Stimulated activated CD8-positive, alpha-beta memory T cell treated with anti-CD3 and anti-CD28 coated beads, Interleukin-12 subunit alpha, Interleukin-12 subunit beta, amount 100 ng/mL, for 4 hours (primary cell): ENCODE measurements around the gene HSD17B3.
"Not testable (repeated sequence)": the region's sequence is repeated elsewhere in the genome, so short reads cannot be mapped to it uniquely, and the experiment has no call there.

Experiments
- DNase-seq: peaks from one replicate; pipeline ENCODE4 v3.0.0-alpha.2; 2020; ENCODE audit warnings: low read depth

HSD17B3 gene

GRCh38 chr9:96306958-96307357 is 5.0 kb upstream of the HSD17B3 start:
- not testable (repeated sequence) for DNase-seq

- DNase-seq = no peak
Measured at GRCh38 chr9:96305171-96305570, 3.2 kb upstream of the HSD17B3 start.

GRCh38 chr9:96304230-96304629 is 2.3 kb upstream of the HSD17B3 start:
- no peak for DNase-seq

GRCh38 chr9:96299823-96300222 is 2.2 kb downstream of the HSD17B3 start:
- no peak for DNase-seq

GRCh38 chr9:96294159-96294545 is 7.8 kb downstream of the HSD17B3 start:
- DNase-seq = no peak

- DNase-seq = no peak
Measured at GRCh38 chr9:96293498-96294158, 8.3 kb downstream of the HSD17B3 start.

GRCh38 chr9:96289392-96289791 is 12.6 kb downstream of the HSD17B3 start:
- DNase-seq = no peak

- no peak for DNase-seq
Measured at GRCh38 chr9:96281641-96282040, 20.3 kb downstream of the HSD17B3 start.

GRCh38 chr9:96279932-96280331 is 22.0 kb downstream of the HSD17B3 start:
- no peak for DNase-seq

GRCh38 chr9:96274939-96275338 is 27.0 kb downstream of the HSD17B3 start:
- DNase-seq = no peak

- DNase-seq = no peak
Measured at GRCh38 chr9:96270236-96270744, 31.7 kb downstream of the HSD17B3 start.

GRCh38 chr9:96258967-96259366 is 43.0 kb downstream of the HSD17B3 start:
- DNase-seq = no peak

- DNase-seq = no peak
Measured at GRCh38 chr9:96256800-96257199, 45.2 kb downstream of the HSD17B3 start.

GRCh38 chr9:96255698-96256097 is 46.3 kb downstream of the HSD17B3 start:
- no peak for DNase-seq

GRCh38 chr9:96253059-96253696 is 48.8 kb downstream of the HSD17B3 start:
- no peak for DNase-seq

GRCh38 chr9:96251451-96251850 is 50.5 kb downstream of the HSD17B3 start:
- no peak for DNase-seq

GRCh38 chr9:96249746-96250145 is 52.2 kb downstream of the HSD17B3 start:
- no peak for DNase-seq

- no peak for DNase-seq
Measured at GRCh38 chr9:96246267-96246671, 55.7 kb downstream of the HSD17B3 start.

GRCh38 chr9:96245399-96245798 is 56.6 kb downstream of the HSD17B3 start:
- DNase-seq = no peak

- no peak for DNase-seq
Measured at GRCh38 chr9:96243778-96244177, 58.2 kb downstream of the HSD17B3 start.

GRCh38 chr9:96242811-96243210 is 59.2 kb downstream of the HSD17B3 start:
- no peak for DNase-seq

- DNase-seq = no peak
Measured at GRCh38 chr9:96241391-96241809, 60.6 kb downstream of the HSD17B3 start.

- DNase-seq = no peak
Measured at GRCh38 chr9:96236854-96237550, 65.0 kb downstream of the HSD17B3 start.
